ENCODE measurements around the gene NEK5.

NEK5 gene

DNA sequence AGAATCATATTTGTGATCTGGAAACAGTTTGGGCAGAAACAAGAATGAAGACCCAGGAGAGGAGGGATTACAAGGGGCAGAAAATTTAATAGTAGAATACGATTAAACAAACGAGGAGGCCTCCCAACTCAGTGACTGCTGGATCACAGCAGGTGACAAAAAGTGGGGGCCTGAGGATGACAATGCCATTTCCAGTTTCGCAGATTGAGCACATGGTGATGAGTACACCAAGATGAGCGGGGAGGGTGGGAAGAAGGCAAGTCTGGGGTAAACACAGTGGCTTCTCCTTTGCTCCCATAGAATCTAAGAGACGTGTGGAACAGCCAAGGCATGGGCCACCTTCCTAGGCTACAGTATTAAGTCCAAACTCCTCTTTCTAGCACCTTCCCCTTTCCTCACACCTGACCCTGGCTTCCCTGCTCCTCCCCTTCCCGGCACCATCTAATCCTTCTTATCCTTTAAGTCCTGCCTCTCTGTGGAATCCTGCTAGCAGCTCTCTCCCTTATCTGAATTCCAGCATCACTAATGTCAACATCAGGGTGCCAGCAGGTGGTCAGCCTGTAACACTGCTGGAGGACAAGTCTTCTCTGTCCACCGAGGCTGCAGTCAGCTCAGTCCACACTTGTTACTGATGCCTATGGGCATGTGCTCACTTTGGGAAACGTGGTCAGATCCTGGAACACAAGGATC, 131.1 kb downstream of the NEK5 start:
- Histone ChIP-seq H3K4me3 (ENCODE audit: low read length) (no peak overlapping the region), H3K36me3 (ENCODE audit: insufficient read depth, low read length) (no peaks in the 10 kb centered on the region), H2AFZ (ENCODE audit: low read depth, low read length) (no peak overlapping the region)

DNA sequence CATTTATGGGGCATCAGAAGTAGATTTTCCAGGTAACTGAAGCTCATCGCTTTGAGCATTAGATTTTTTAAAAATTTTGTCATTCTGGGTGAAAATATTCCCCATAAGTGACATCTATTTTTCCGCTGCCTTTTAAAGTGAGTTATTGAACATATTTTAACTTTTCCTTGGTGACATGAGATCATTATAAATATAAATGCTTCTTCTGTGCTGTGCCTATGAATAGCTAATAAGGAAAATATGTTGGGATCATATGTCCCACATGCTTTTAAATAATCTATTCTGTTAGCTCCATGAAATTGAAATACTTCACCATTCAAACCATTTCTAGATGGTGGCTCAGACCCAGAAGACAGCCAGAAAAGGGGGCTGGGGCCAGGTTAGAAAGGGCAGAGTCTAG, 131.7 kb downstream of the NEK5 start:
- Histone ChIP-seq H3K27me3 (ENCODE audit: insufficient read depth, low read length) (no peaks in the 10 kb centered on the region), H3K36me3 (ENCODE audit: insufficient read depth, low read length) (no peaks in the 10 kb centered on the region), H3K4me3 (ENCODE audit: low read length) (no peak overlapping the region), H2AFZ (ENCODE audit: low read depth, low read length) (no peak overlapping the region), H3K9me3 (ENCODE audit: low read length) (no peaks in the 10 kb centered on the region), H3K4me1 (ENCODE audit: insufficient read depth, low read length) (no peaks in the 10 kb centered on the region)

More for the DNA sequence above, 131.1 kb downstream of the NEK5 start:
- no peaks in the 10 kb centered on the region for H3K9me3 ChIP-seq (ENCODE audit: low read length)
- no peaks in the 10 kb centered on the region for H3K4me1 ChIP-seq (ENCODE audit: insufficient read depth, low read length)
- no peaks in the 10 kb centered on the region for H3K27me3 ChIP-seq (ENCODE audit: insufficient read depth, low read length)

DNA sequence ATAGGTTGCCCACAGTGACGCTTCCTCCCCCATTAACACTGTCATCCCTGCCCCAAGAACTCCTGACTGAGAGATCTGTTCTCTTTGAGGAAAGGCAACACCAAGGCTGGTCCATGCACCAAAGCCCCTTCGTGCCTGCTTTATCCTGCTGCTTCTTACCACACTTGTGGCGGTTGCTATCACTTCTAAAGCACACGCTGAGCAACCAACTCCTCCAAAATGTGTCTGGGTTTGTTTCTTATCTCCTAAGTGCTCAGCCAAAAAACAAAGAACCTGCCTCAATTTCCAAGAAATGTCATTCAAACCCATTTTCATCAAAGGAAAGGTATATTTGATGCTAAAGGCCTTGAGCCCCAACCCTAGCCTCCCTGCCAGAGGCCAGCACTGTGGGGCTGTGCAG, 132.2 kb downstream of the NEK5 start:
- no peak overlapping the region for H3K4me3 ChIP-seq (ENCODE audit: low read length)
- no peak overlapping the region for H2AFZ ChIP-seq (ENCODE audit: low read depth, low read length)
- H3K27me3 ChIP-seq (ENCODE audit: insufficient read depth, low read length): no peaks in the 10 kb centered on the region
- H3K36me3 ChIP-seq (ENCODE audit: insufficient read depth, low read length): no peaks in the 10 kb centered on the region
- H3K4me1 ChIP-seq (ENCODE audit: insufficient read depth, low read length): no peaks in the 10 kb centered on the region
- no peaks in the 10 kb centered on the region for H3K9me3 ChIP-seq (ENCODE audit: low read length)

DNA sequence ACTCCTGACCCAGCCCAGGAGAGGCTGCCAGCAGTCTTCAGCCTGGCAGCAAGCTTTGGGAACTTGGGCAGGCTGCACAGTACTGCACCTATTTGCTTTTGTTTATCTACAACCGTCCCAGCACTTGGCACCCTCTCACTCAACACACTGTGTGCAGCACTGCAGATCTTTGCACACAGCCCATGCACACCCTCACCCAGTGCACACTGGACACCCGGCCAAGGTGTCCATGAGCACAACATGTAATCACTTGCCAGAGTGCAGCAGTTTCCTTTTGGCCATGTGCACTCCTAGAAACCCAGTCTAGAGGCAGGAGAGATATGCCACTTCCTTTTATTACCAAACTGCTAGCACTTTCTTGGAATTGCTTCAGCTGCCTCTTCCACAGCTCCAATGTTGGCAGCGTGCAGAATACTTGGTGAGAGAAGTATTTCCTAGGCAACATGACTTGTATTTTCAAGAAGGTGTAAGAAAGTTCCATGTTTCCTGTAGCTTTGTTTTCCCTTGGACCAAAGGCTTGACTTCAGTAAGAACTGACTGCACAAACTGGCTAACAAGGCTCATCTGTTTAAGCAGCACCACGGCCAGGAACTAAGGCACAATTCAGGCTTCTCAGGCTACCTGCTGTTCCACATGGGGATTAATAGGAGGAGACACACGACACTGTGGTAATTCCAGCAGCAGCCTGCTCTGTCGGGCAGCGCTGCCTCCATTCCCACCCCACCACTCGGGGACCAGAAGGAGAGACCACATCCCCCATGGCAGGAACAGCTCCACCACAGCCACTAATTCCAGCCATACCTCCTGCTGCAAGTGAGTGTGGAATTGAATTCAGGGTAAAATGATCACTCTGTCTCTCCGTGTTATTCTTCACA, 133.0 kb downstream of the NEK5 start:
- Histone ChIP-seq H3K4me3 (ENCODE audit: low read length) (no peak overlapping the region), H3K4me1 (ENCODE audit: insufficient read depth, low read length) (no peaks in the 10 kb centered on the region), H3K27me3 (ENCODE audit: insufficient read depth, low read length) (no peaks in the 10 kb centered on the region), H3K9me3 (ENCODE audit: low read length) (no peaks in the 10 kb centered on the region), H3K36me3 (ENCODE audit: insufficient read depth, low read length) (no peaks in the 10 kb centered on the region), H2AFZ (ENCODE audit: low read depth, low read length) (no peak overlapping the region)

DNA sequence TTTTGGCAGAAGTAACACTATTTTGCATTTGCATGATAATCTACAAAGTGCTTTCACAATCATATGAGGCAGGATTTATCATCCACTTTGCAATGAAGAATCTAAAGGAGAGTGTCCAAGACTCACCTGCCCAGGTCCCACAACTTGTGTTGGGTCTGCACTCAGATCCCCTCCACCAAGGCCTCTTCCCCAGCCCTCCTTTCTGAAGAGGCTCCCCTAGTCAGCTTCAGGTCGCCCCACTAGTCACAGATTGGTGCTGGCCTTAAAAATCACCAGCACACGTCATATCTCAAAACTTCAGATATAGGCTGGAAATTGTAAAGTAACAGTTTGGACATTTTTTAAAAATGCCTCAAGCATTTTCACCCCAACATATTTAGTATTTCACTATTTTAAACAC, 135.2 kb downstream of the NEK5 start:
- Histone ChIP-seq H3K36me3 (ENCODE audit: insufficient read depth, low read length) (no peaks in the 10 kb centered on the region), H3K9me3 (ENCODE audit: low read length) (no peaks in the 10 kb centered on the region), H3K27me3 (ENCODE audit: insufficient read depth, low read length) (no peaks in the 10 kb centered on the region), H3K4me1 (ENCODE audit: insufficient read depth, low read length) (no peaks in the 10 kb centered on the region), H2AFZ (ENCODE audit: low read depth, low read length) (no peak overlapping the region), H3K4me3 (ENCODE audit: low read length) (no peak overlapping the region)

DNA sequence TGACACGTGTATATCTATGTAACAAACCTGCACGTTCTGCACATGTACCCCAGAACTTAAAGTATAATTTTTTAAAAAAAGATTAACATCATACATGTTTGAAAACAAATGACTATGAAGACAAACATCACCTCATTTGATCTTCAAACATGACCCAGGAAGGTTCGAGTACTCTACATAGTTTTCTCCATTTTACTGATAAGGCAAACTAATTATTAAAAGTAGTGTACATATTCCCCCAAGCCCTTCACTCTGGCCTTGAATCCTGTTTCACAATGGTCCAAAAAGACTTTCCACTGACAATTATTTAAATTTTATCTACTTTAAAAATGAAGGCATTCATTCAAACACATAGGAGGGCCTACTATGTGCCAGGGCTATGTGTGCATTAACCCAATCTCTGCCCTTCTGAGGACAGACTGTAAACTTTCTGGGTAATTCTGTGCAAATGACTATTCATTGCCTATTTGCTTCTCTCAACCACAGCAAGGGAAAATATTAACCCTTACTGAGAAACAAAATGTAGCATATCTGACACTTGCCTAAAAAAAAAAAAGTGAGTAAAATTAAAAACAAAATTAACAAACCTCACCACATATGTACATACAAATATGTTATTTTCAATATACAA, 139.8 kb downstream of the NEK5 start:
- Histone ChIP-seq H3K36me3 (ENCODE audit: insufficient read depth, low read length) (no peaks in the 10 kb centered on the region), H3K4me1 (ENCODE audit: insufficient read depth, low read length) (no peaks in the 10 kb centered on the region), H3K4me3 (ENCODE audit: low read length) (no peak overlapping the region), H3K9me3 (ENCODE audit: low read length) (no peaks in the 10 kb centered on the region), H2AFZ (ENCODE audit: low read depth, low read length) (no peak overlapping the region), H3K27me3 (ENCODE audit: insufficient read depth, low read length) (no peaks in the 10 kb centered on the region)
